MM.1S (cell line): ENCODE measurements around the gene TUT1.

Source experiments
- DNase-seq: peaks from one replicate; pipeline ENCODE4 v3.0.0-alpha.2; 2015
- H2AFZ ChIP-seq: fragments of 300-600 bp; sonication (generic); 2 replicates; pipeline ENCODE4 v1.6.0; 2016; ENCODE audit warnings: antibody characterized with exemption, low read length
- H3F3A ChIP-seq: fragments of 300-600 bp; sonication (generic); 2 replicates; pipeline ENCODE4 v1.6.1; 2016; ENCODE audit warnings: mild to moderate bottlenecking, antibody characterized with exemption, low read length, moderate library complexity, mixed read lengths; ENCODE audit not compliant: insufficient read depth
- H3K27ac ChIP-seq: fragments of 300-600 bp; sonication (generic); 2 replicates; pipeline ENCODE4 v1.5.1; 2016; ENCODE audit warnings: mild to moderate bottlenecking, low read length
- H3K27me3 ChIP-seq: fragments of 300-600 bp; sonication (generic); replicated peaks from 2 replicates; pipeline ENCODE4 v1.6.0; 2016; ENCODE audit warnings: low read length; ENCODE audit not compliant: insufficient read depth
- H3K36me3 ChIP-seq: fragments of 300-600 bp; sonication (generic); replicated peaks from 2 replicates; pipeline ENCODE4 v1.6.1; 2016; ENCODE audit warnings: mild to moderate bottlenecking, low read length, mixed read lengths; ENCODE audit not compliant: insufficient read depth
- H3K4me1 ChIP-seq: fragments of 300-600 bp; sonication (generic); 2 replicates; pipeline ENCODE4 v1.6.1; 2016; ENCODE audit warnings: low read length, mixed read lengths
- H3K4me2 ChIP-seq: fragments of 300-600 bp; sonication (generic); 2 replicates; pipeline ENCODE4 v1.6.0; 2016; ENCODE audit warnings: low read depth, low read length
- H3K4me3 ChIP-seq: fragments of 300-600 bp; sonication (generic); 2 replicates; pipeline ENCODE4 v1.5.1; 2016; ENCODE audit warnings: low read length, mixed read lengths
- H3K79me2 ChIP-seq: fragments of 300-600 bp; sonication (generic); 2 replicates; pipeline ENCODE4 v1.6.1; 2016; ENCODE audit warnings: mixed run types, low read length, mixed read lengths
- H3K9ac ChIP-seq: fragments of 300-600 bp; sonication (generic); 2 replicates; pipeline ENCODE4 v1.6.1; 2016; ENCODE audit warnings: low read length, mixed read lengths
- H3K9me2 ChIP-seq: fragments of 300-600 bp; sonication (generic); replicated peaks from 2 replicates; pipeline ENCODE4 v1.6.1; 2016; ENCODE audit warnings: mild to moderate bottlenecking, low read length, mixed read lengths; ENCODE audit not compliant: insufficient read depth
- H3K9me3 ChIP-seq: fragments of 300-600 bp; sonication (generic); replicated peaks from 2 replicates; pipeline ENCODE4 v1.6.1; 2016; ENCODE audit warnings: mild to moderate bottlenecking, low read length, mixed read lengths; ENCODE audit not compliant: insufficient read depth
- H4K20me1 ChIP-seq: fragments of 300-600 bp; sonication (generic); 2 replicates; pipeline ENCODE4 v1.6.1; 2016; ENCODE audit warnings: mild to moderate bottlenecking, low read length, moderate library complexity, mixed read lengths; ENCODE audit not compliant: insufficient read depth
- EZH2 ChIP-seq: fragments of 300-600 bp; sonication (generic); optimal IDR thresholded peaks from 2 replicates; pipeline ENCODE3; 2017; ENCODE audit warnings: low read depth, mild to moderate bottlenecking, antibody characterized with exemption, low read length, mixed read lengths
- EZH2phosphoT487 ChIP-seq: fragments of 300-600 bp; sonication (generic); IDR thresholded peaks from 2 replicates; pipeline ENCODE4 v1.6.1; 2018; ENCODE audit warnings: antibody characterized with exemption, low read length
- TF ChIP-seq, protein P1 (sequence below): fragments of 300-600 bp; sonication (generic); IDR thresholded peaks from 2 replicates; pipeline ENCODE4 v1.5.1; 2016; ENCODE audit warnings: antibody characterized with exemption, low read length, mixed read lengths

Gene TUT1

DNA sequence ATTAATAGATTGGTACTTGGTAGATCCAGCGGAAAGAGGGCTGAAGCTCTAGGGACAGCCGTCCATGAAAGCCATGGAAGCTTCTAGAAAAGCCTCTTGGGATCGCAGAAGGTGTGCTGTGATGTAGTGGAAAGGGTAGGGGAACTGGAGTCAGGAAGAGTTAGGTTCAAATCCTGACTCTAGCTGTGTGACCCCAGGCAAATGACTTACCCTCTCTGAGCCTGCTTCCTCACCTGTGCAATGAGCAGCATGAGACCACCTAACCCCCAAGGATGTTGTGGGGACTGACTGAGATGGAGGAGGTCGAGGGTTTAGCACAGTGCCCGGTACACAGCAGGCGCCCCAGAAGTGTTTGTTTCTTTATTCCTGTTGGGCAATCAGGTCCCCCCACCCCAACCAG, 19.1 kb upstream of the TUT1 start:
- Histone ChIP-seq H3K9ac (no peak overlapping the region), H3K4me3 (no peak overlapping the region), H3K27ac (no peak overlapping the region), H3K4me1 (peaks cover 14% of the 10 kb centered on the region), H3K4me2 (no peak overlapping the region), H2AFZ (no peak overlapping the region), H3K27me3 (no peaks in the 10 kb centered on the region), H3K79me2 (peaks cover 13% of the 10 kb centered on the region), H3F3A (peaks cover 10% of the 10 kb centered on the region), H3K36me3 (no peaks in the 10 kb centered on the region), H3K9me2 (no peaks in the 10 kb centered on the region), H3K9me3 (no peaks in the 10 kb centered on the region), H4K20me1 (no peaks in the 10 kb centered on the region)
- TF ChIP-seq EZH2 (no peak), EZH2phosphoT487 (no peak)
- TF ChIP-seq, protein P1, sequence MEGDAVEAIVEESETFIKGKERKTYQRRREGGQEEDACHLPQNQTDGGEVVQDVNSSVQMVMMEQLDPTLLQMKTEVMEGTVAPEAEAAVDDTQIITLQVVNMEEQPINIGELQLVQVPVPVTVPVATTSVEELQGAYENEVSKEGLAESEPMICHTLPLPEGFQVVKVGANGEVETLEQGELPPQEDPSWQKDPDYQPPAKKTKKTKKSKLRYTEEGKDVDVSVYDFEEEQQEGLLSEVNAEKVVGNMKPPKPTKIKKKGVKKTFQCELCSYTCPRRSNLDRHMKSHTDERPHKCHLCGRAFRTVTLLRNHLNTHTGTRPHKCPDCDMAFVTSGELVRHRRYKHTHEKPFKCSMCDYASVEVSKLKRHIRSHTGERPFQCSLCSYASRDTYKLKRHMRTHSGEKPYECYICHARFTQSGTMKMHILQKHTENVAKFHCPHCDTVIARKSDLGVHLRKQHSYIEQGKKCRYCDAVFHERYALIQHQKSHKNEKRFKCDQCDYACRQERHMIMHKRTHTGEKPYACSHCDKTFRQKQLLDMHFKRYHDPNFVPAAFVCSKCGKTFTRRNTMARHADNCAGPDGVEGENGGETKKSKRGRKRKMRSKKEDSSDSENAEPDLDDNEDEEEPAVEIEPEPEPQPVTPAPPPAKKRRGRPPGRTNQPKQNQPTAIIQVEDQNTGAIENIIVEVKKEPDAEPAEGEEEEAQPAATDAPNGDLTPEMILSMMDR, result no peak
- DNase-seq, result no peak

DNA sequence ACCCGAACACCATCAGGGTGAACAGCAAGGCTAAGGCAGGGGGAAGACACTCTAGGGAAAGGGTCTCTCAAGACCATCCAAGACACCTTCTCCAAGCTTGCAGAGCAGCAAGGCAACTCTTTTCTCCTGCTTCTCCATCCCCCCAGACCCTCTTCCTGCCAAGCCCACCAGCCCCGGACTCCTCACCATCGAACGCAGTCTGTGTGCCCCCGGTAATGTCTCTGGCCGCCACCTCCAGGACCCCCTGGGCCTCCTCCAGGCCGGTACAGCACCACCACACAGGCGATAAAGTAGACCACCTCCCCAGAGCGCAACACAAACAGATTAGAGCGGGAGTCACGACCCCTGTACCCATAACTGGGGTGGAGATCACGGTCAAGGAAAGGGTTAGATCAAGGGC, 17.5 kb upstream of the TUT1 start:
- H3K9ac ChIP-seq, result no peak overlapping the region
- H3K36me3 ChIP-seq, result no peaks in the 10 kb centered on the region
- peaks cover 13% of the 10 kb centered on the region for H3K79me2 ChIP-seq

DNA sequence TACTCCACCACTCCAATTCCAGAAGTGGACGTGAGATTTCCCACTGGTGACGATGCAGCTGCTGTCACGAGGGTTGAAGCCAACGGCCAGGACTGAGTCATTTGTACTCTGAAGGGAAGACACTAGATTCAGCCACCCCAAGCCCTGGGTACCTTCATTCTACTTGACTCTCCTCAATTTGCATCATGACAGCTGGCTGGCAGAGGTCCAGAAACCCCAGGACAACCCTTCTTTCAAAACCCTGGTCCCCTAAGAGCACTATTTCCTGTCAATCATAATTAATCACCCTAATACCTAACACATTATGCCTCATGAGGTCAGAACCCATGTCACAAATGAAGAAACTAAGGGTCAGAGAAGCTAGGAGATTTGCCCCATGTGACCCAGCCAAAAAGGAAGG, 16.4 kb upstream of the TUT1 start:
- DNase-seq, result no peak
- H3K36me3 ChIP-seq, result no peaks in the 10 kb centered on the region
- H3F3A ChIP-seq, result no peaks in the 10 kb centered on the region
- H3K9me3 ChIP-seq, result no peaks in the 10 kb centered on the region
- TF ChIP-seq, protein P1, result no peak
- no peak overlapping the region for H3K4me3 ChIP-seq
- no peak overlapping the region for H3K9ac ChIP-seq
- no peaks in the 10 kb centered on the region for H3K4me1 ChIP-seq
- H4K20me1 ChIP-seq, result no peaks in the 10 kb centered on the region
- no peaks in the 10 kb centered on the region for H3K9me2 ChIP-seq
- H2AFZ ChIP-seq, result no peak overlapping the region
- no peak overlapping the region for H3K27ac ChIP-seq
- no peaks in the 10 kb centered on the region for H3K27me3 ChIP-seq
- H3K4me2 ChIP-seq, result no peak overlapping the region
- H3K79me2 ChIP-seq, result peaks cover 13% of the 10 kb centered on the region

More for the DNA sequence above, 17.5 kb upstream of the TUT1 start:
- no peaks in the 10 kb centered on the region for H3K27me3 ChIP-seq
- H3K4me1 ChIP-seq, result peaks cover 5% of the 10 kb centered on the region; the same call in 1 of the 2 replicates
- H3K4me3 ChIP-seq, result no peak overlapping the region
- H3K4me2 ChIP-seq, result no peak overlapping the region
- no peak for DNase-seq
- H3K27ac ChIP-seq, result no peak overlapping the region
- peaks cover 7% of the 10 kb centered on the region for H3F3A ChIP-seq
- H3K9me3 ChIP-seq, result no peaks in the 10 kb centered on the region
- TF ChIP-seq EZH2 (no peak), EZH2phosphoT487 (no peak)
- TF ChIP-seq, protein P1, result no peak
- no peaks in the 10 kb centered on the region for H4K20me1 ChIP-seq
- H3K9me2 ChIP-seq, result no peaks in the 10 kb centered on the region
- no peak overlapping the region for H2AFZ ChIP-seq
